GM18951 (cell line): ENCODE results near the gene ST6GALNAC4.

Experiments
- POLR2A ChIP-seq: IDR thresholded peaks from 4 replicates; pipeline ENCODE4 v1.6.1; 2011; ENCODE audit warnings: mild to moderate bottlenecking; ENCODE audit not compliant: insufficient read length, insufficient read depth; ENCODE audit errors: extremely low read depth
- in situ Hi-C: fragments of 300-500 bp; cut with MboI; formaldehyde crosslinking; loops from one replicate; pipeline ENCODE4 v1.12.0; 2022; ENCODE audit warnings: low sequenced_read_pairs, mixed read lengths, inconsistent platforms; ENCODE audit not compliant: unreplicated experiment

The ST6GALNAC4 gene

DNA sequence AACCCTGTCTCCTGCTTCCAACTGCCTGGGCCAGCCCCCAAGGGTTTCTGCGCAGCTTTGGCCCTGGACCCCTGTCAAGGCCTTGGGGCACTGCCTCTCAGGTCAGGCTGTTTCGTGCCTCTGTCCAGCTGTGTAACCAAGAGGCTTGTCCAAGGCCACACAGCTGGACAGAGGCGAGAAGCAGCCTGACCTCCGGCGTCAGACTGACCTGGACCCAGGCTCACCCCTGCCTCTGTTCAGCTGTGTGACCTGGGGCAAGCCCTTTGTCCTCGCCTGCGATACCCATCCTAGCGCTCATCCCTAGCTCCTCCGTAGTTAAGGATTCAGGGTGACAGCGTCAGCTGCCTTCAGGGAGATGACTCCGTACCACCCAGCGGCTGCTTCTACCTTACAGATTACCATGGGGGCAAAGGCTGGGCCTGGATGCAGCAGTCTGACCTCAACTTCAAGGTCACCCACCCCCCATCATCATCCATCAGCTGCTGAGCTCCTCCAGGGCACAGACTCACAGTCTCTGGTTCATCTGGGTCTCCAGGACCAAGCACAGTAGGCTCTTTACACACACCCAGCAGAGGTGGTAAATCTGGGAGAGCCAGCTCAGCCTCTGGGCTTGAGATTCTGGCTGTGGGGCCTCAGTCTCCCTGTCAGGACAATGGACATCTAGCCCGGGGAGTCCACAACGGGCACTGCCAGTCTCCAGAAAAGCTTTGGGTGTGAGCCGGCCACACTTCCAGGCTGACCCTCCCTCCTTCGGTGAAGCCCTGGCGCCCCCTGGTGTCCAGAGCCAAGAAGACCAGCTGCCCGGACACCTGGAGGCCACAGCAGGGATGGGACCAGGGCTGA lies 47.3 kb downstream of the ST6GALNAC4 start:
- no peak for TF ChIP-seq POLR2A
- in situ Hi-C loops, result no loop called here

- no peak for TF ChIP-seq POLR2A
- in situ Hi-C loops, result no loop called here
These were observed 48.5 kb downstream of the ST6GALNAC4 start for GRCh38 chr9:127868278-127868902.

- TF ChIP-seq POLR2A, result no peak
- in situ Hi-C loops, result no loop called here
These were observed 49.2 kb downstream of the ST6GALNAC4 start for GRCh38 chr9:127867356-127868277.

GRCh38 chr9:127866535-127866934 lies 50.3 kb downstream of the ST6GALNAC4 start:
- in situ Hi-C loops, result no loop called here
- no peak for TF ChIP-seq POLR2A

DNA sequence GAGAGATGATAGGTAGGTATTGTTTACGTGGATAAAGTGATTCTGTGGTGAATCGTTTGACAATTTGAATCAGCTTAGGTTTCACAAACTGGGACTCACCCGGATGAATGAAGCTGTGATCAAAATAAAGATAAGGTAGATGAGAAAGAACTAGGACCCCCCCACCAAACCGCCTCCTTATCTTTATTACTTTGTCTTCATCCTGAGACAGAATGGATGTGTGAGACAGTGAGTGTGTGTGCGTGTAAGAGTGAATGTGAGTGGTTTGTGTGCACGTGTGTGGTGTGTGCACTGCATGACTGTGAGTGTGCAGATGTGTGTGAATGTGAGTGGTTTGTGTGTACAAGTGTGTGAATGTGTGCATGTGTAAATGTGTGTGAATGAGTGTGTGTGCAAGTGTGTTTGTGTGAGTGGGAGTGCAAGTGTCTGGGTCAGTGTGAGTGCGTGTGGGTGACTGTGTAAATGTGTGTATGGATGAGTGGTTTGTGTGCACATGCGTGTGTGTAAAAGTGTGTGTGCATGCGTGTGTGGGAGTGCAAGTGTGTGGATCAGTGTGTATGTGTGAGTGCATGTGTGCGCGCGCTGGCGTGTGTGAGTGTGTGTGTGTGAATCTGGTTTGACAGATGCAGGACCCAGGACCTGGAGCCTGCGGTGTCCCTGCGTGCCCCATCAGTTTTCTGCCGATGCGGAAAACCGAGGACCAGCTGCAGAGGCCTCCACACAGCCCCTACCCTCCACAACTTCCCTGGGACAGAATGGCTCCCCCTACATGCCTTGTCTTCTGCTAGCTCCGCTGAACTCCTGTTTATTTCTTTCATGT lies 51.0 kb downstream of the ST6GALNAC4 start:
- TF ChIP-seq POLR2A, result no peak
- in situ Hi-C loops, result no loop called here

- in situ Hi-C loops, result no loop called here
- TF ChIP-seq POLR2A, result no peak
These were observed 53.6 kb downstream of the ST6GALNAC4 start for GRCh38 chr9:127863191-127863621.

DNA sequence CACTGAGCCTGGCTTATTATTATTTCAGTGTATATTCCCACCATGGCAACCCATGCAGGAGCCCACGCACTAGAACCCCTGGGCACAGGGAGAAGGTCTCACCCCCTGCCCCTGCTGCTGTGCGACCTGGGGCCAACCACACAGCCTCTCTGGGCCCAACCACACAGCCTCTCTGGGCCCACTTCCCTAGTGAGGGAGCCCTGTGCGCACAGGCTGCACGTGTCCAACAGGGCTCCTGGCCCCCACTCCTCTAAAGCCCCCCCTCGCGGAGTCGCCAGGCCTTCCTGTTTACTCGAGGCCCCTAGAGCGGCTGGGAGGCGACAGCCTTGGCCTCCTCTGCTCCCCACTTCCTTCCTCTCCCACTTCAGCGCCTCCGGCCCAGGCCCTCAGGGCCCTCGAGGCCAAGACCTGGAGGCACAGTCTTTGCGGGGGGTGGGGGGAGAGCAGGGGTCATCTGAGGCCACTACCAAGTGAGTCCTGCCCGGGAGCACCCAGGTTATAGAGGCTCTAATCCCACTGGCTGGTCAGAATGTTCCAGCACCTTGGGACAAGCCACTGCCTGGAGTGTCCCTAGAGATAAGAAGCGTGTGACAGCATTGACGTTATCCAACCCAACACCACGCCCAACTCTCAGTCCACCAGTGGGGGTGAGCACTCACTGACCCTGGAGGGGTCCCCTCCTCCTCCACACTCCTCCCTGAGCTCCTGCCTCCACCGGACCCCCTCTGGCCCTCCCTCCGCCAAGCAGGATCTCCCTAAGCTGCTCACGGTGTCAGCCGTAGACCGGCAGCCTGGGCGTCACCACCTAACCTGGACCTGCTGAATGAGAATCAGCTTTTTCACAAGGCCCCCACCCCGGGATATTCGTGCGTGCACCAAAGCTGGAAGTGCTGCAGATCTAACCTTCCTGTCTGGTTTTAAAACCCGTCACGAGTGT lies 54.5 kb downstream of the ST6GALNAC4 start:
- no peak for TF ChIP-seq POLR2A
- in situ Hi-C loops, result no loop called here

GRCh38 chr9:127860779-127861178 lies 56.1 kb downstream of the ST6GALNAC4 start:
- no peak for TF ChIP-seq POLR2A
- in situ Hi-C loops, result no loop called here

DNA sequence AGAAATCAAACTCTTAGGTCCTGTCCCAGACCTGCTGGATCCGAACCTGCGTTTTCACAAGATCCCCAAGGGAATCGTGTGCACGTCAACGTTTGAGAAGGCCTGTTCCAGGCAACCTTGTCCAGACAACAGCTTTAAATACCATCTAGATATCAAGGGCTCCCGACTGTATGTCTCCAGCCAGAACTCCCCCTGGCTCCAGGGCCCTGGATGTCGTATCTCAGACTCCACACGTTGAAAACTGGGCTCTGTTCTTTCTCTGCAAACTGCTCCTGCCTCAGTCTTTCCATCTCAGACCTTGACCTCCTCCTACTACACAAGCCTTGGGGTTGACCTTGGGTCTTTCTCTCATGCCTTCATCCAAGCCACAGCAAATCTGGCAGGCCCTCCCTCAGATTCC lies 56.6 kb downstream of the ST6GALNAC4 start:
- in situ Hi-C loops, result no loop called here
- TF ChIP-seq POLR2A, result no peak

DNA sequence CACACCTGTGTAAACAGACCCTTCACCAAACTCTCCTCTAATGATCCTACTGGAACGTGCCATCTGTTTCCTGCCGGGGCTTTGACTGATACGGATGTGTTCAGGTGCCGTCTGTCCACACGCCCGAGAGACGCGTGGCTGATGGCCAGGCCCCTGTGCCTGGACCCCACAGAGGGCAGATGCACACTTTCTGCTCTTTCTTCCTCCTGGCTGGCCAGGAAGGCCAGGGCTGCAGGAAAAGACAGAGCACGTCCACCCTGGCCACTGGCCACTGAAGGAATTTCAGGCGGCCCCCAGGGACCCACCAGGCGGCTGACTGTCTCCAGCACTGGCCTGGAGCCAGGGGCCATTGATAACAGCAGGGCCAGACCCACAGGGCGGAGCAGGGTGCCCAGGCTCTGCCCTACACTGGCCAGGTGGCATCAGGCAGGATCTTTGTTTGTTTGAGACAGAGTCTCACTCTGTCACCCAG lies 58.8 kb downstream of the ST6GALNAC4 start:
- in situ Hi-C loops, result no loop called here

More for the DNA sequence above, 58.8 kb downstream of the ST6GALNAC4 start:
- TF ChIP-seq POLR2A, result no peak
